ENCODE results near the gene LTC4S. TPM values are rescaled to one million over a fixed set of nuclear protein-coding genes. Genes with fewer than 3 reads are reported as not detected.

Gene LTC4S
- total and polyA plus RNA-seq, 9 of the 15 experiments (the other 6 are each of a cell fraction or from before 2014, with no cell fraction given), result 0.17 to 0.77 (median 0.75) TPM; not detected in 6

DNA sequence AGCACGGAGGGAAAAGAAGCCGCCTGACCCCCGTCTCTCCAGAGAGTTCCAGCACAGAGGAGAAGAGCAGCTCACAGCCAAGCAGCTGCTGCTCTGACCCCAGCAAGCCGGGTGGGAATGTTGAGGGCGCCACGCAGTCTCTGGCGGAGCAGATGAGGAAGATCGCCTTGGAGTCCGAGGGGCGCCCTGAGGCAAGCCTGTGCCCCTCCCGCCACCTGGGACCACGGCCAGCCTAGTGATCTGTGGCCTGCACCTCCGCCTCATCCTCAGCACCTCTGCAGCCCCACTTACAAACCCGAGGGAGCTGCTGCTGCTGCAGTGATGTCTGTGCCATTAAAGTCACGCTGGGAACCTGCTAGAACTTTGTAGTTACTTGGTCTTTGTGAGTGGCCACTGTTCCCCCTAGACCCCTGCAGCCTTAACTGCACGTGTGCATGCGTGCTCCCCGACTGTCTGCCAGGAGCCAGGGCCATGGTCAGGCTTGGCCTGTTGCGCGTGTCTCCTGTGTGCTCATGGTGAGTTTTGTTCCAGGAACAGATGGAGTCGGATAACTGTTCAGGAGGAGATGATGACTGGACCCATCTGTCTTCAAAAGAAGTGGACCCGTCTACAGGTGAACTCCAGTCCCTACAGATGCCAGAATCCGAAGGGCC, 39.4 kb downstream of the LTC4S start (continued):
- TF ChIP-seq RBM22 (IDR thresholded peaks at IDR 0.05; ENCODE audit: low read depth, low read length, poor library complexity, severe bottlenecking) (peak; percentile 60), ZNF408 (CRISPR knock-in tag; IDR thresholded peaks at IDR 0.05; ENCODE audit: low read depth) (no peak), POLR2G (IDR thresholded peaks at IDR 0.05; ENCODE audit: low read depth, low read length) (peak; percentile 70)

DNA sequence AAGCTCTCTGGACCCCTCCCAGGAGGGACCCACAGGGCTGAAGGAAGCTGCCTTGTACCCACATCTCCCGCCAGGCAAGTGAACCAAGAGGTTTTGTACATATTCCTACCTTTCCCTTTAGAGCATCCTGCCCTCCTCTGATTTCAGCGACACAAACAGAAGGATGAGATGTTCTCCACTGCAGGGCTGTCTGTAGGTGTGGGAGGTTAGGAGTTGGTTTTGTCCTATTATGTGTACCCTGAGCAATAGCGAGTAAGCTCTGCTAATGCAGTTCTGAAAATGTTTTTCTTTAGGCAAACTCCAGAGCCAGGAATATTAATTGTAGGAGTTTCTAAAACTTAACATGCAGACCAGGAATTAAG, 39.9 kb downstream of the LTC4S start:
- Histone ChIP-seq H3K27ac (ENCODE audit: extremely low read depth, low read depth, low read length) (no peak overlapping the region), H4K20me1 (replicated peaks; ENCODE audit: control insufficient read depth, insufficient read depth, low read length) (peaks cover 4% of the 10 kb centered on the region; the same call in 1 of the 2 replicates), H3K9me1 (ENCODE audit: control insufficient read depth, insufficient read depth, low read length) (no peaks in the 10 kb centered on the region), H3K79me2 (ENCODE audit: control insufficient read depth, insufficient read depth, low read length) (no peaks in the 10 kb centered on the region; the same call in 2 of the 3 replicates), H3K4me1 (replicated peaks in 1 of 2; ENCODE audit: control insufficient read depth in 2 of 2, insufficient read depth in 2 of 2, low read length in 2 of 2) (peaks cover 0 to 19% of the 10 kb centered on the region in 2 experiments; a peak in 3 of 5 replicates), H3K9me3 (replicated peaks; ENCODE audit: control insufficient read depth, insufficient read depth, low read depth, low read length) (no peaks in the 10 kb centered on the region), H3K27me3 (ENCODE audit: control insufficient read depth in 2 of 2, insufficient read depth in 2 of 2, low read length in 2 of 2) (no peaks in the 10 kb centered on the region), H3K4me3 (no peak overlapping the region), H2AFZ (ENCODE audit: low read depth, low read length) (no peak overlapping the region), H3K4me2 (ENCODE audit: insufficient read depth, low read length) (no peak overlapping the region), H3K36me3 (ENCODE audit: control insufficient read depth, insufficient read depth, low read length) (peaks cover 83% of the 10 kb centered on the region), H3K9ac (ENCODE audit: insufficient read depth in 1 of 2, low read depth in 2 of 2, low read length in 2 of 2) (no peak overlapping the region)
- intact Hi-C loops (cut with micrococcal nuclease), result no loop called here
- TF ChIP-seq, protein P1, sequence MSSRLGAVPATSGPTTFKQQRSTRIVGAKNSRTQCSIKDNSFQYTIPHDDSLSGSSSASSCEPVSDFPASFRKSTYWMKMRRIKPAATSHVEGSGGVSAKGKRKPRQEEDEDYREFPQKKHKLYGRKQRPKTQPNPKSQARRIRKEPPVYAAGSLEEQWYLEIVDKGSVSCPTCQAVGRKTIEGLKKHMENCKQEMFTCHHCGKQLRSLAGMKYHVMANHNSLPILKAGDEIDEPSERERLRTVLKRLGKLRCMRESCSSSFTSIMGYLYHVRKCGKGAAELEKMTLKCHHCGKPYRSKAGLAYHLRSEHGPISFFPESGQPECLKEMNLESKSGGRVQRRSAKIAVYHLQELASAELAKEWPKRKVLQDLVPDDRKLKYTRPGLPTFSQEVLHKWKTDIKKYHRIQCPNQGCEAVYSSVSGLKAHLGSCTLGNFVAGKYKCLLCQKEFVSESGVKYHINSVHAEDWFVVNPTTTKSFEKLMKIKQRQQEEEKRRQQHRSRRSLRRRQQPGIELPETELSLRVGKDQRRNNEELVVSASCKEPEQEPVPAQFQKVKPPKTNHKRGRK (tag; IDR thresholded peaks at IDR 0.05), result no peak
- TF ChIP-seq ELF2 (CRISPR knock-in tag; IDR thresholded peaks at IDR 0.05) (no peak), FOXK1 (CRISPR knock-in tag; IDR thresholded peaks at IDR 0.05; ENCODE audit: borderline replicate concordance) (no peak), SIRT6 (IDR thresholded peaks at IDR 0.05; ENCODE audit: low read depth, low read length) (no peak), LEF1 (IDR thresholded peaks at IDR 0.05) (no peak), POLR2B (IDR thresholded peaks at IDR 0.05; ENCODE audit: low read depth, partially characterized antibody) (peak; percentile 19), SUPT5H (IDR thresholded peaks at IDR 0.05) (peak; percentile 14; the same call in 1 of the 2 replicates)
- TF ChIP-seq, protein P2, sequence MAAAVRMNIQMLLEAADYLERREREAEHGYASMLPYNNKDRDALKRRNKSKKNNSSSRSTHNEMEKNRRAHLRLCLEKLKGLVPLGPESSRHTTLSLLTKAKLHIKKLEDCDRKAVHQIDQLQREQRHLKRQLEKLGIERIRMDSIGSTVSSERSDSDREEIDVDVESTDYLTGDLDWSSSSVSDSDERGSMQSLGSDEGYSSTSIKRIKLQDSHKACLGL (CRISPR knock-in tag; IDR thresholded peaks at IDR 0.05; ENCODE audit: borderline replicate concordance, poor library complexity, severe bottlenecking), result no peak
- CTCF ChIA-PET (ENCODE audit: low intra/inter-chr PET ratio), result no interaction called here
- POLR2A ChIA-PET, result interaction anchor here (1.1 to 3.3 kb wide), 3 partner anchors 11 to 32 kb away, joined by 4 to 15 read pairs (median 9); partner anchors contain the start of gene SQSTM1
- no TSS peak for BruUV-seq (replicated peaks)
- WGBS (ENCODE audit: insufficient coverage, low coverage, missing lambda C conversion rate), result 97% methylated on average over 3 of the region's 3 CpGs
- ATAC-seq, result no peak
- no peak for DNase-seq (ENCODE audit: extremely low read depth in 1 of 4, low spot score in 3 of 4)
- no peak for FAIRE-seq
- in situ Hi-C loops (cut with MboI), result no loop called here

Data from K562 (cell line).